Left ventricle myocardium inferior (tissue), 1 donor: ENCODE measurements around the gene PDE6B. TPM values are rescaled to one million over a fixed set of nuclear protein-coding genes. Genes with fewer than 3 reads are reported as not detected.

ENCODE experiments used
- DNase-seq: peaks from one replicate; pipeline ENCODE4 v3.0.0-alpha.2; 2020
- H3K27ac ChIP-seq: fragments of 200-600 bp; replicated peaks from 2 replicates; pipeline ENCODE4 v1.8.0; 2021
- H3K27me3 ChIP-seq: fragments of 200-600 bp; 2 replicates; pipeline ENCODE4 v1.8.0; 2021; ENCODE audit warnings: low read depth
- H3K36me3 ChIP-seq: fragments of 200-600 bp; 2 replicates; pipeline ENCODE4 v1.8.0; 2021
- H3K4me1 ChIP-seq: fragments of 200-600 bp; 2 replicates; pipeline ENCODE4 v1.8.0; 2021
- H3K4me3 ChIP-seq: fragments of 200-600 bp; 2 replicates; pipeline ENCODE4 v1.8.0; 2021; ENCODE audit warnings: mild to moderate bottlenecking, moderate library complexity
- H3K9me3 ChIP-seq: fragments of 200-600 bp; replicated peaks from 2 replicates; pipeline ENCODE4 v1.8.0; 2021
- CTCF ChIP-seq: fragments of 200-600 bp; IDR thresholded peaks from 2 replicates; pipeline ENCODE4 v1.8.0; 2021; ENCODE audit warnings: antibody characterized with exemption, mild to moderate bottlenecking, borderline replicate concordance
- intact Hi-C: fragments of 100-400 bp; cut with micrococcal nuclease; formaldehyde crosslinking; loops from one replicate; pipeline ENCODE4 v1.11.0; 2022
- total RNA-seq: library from RNA; stranded (reverse); fragmentation: NEBNext Ultra II Directional; extraction: Animal tissue kit (Norgen Biotek cat#: 25700); gene quantifications from one replicate; pipeline ENCODE4 v1.2.1, GENCODE V29; 2021
- donor health status: DM: no; HTN: yes; CAD: no; lungs with severe emphysema.

The PDE6B gene
- total RNA-seq, 1 donor from 2014 or later = 2.7 TPM

GRCh38 chr4:706834-707598 is 81.6 kb downstream of the PDE6B start:
- H3K4me1 ChIP-seq = peaks cover 40% of the 10 kb centered on the region
- H3K27me3 ChIP-seq = no peaks in the 10 kb centered on the region
- DNase-seq = no peak
- peak overlapping the region; percentile 99 for H3K4me3 ChIP-seq
- no peaks in the 10 kb centered on the region for H3K9me3 ChIP-seq
- H3K27ac ChIP-seq = no peak overlapping the region
- intact Hi-C loops = no loop called here
- no peaks in the 10 kb centered on the region for H3K36me3 ChIP-seq
- no peak for TF ChIP-seq CTCF

DNA sequence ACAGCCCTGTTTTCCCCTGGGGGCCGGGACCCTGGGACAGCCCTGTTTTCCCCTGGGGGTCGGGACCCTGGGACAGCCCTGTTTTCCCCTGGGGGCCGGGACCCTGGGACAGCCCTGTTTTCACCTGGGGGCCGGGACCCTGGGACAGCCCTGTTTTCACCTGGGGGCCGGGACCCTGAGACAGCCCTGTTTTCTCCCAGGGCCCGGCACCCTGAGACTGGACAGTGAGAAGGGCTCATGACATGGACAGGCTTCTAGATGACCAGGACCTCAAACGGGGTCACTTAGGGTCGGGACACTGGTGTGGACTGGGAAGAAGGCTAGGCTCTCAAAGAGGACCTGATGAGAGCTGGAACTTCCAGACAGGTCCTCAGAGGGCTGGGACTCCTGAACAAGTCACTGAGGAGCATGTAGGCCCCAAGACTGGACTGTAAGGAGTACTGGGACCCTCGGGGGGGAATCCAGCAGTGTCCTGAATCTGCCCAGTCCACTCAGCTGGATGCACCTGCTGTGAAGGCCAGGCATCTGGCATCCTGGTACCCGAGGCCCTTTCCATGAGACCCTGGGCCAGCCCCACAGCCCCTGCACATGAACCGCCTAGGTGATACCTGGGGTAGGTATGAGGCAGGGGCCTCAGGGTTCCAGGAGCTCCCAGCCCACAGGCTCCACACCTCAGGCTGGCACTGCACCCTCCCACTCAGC is 82.7 kb downstream of the PDE6B start:
- Histone ChIP-seq H3K9me3 (no peaks in the 10 kb centered on the region), H3K4me1 (peaks cover 40% of the 10 kb centered on the region), H3K36me3 (no peaks in the 10 kb centered on the region), H3K27me3 (no peaks in the 10 kb centered on the region), H3K27ac (no peak overlapping the region), H3K4me3 (peak overlapping the region; percentile 5)
- TF ChIP-seq CTCF = no peak
- DNase-seq = no peak
- intact Hi-C loops = no loop called here

GRCh38 chr4:708631-708933 is 83.2 kb downstream of the PDE6B start:
- Histone ChIP-seq H3K27ac (no peak overlapping the region), H3K36me3 (no peaks in the 10 kb centered on the region), H3K9me3 (no peaks in the 10 kb centered on the region), H3K4me1 (peaks cover 40% of the 10 kb centered on the region), H3K4me3 (peak overlapping the region; percentile 5), H3K27me3 (no peaks in the 10 kb centered on the region)
- intact Hi-C loops = no loop called here
- no peak for DNase-seq
- no peak for TF ChIP-seq CTCF

DNA sequence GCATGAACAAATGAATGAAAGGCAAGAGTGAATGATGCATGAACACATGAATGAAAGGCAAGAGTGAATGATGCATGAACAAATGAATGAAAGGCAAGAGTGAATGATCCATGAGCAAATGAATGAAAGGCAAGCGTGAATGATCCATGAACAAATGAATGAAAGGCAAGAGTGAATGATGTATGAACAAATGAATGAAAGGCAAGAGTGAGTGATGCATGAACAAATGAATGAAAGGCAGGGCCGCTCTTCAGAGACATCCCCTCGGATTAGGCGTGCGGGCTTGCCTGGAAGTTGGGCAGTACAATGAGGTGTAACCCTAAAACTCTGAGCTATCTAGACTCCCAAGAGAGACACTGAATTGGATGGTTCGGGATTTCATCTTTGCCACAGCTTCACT is 84.0 kb downstream of the PDE6B start:
- Histone ChIP-seq H3K27ac (no peak overlapping the region), H3K4me3 (no peak overlapping the region), H3K9me3 (no peaks in the 10 kb centered on the region), H3K27me3 (no peaks in the 10 kb centered on the region), H3K36me3 (no peaks in the 10 kb centered on the region), H3K4me1 (peaks cover 42% of the 10 kb centered on the region)
- no peak for DNase-seq
- intact Hi-C loops = no loop called here
- TF ChIP-seq CTCF = no peak

DNA sequence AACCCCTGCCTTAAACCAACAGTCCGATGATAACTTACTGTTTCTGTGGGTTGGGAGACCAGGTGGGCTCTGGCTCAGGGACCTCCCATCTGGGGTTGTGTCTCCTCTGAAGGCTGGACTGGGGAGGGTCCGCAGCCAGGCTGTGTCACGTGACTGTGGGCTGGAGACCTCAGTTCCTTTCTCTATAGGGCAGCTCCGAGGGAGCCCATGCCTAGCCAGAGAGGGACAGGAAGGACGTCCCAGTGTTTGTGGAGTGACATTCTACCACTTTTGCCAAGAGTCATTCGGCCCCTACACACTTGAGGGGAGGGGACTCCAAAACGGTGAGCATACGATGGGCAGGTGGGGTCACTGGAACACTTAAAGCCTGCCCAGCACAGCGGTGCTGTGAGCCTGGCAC is 84.7 kb downstream of the PDE6B start:
- Histone ChIP-seq H3K9me3 (no peaks in the 10 kb centered on the region), H3K36me3 (no peaks in the 10 kb centered on the region), H3K27ac (no peak overlapping the region), H3K27me3 (no peaks in the 10 kb centered on the region), H3K4me3 (no peak overlapping the region), H3K4me1 (peaks cover 44% of the 10 kb centered on the region)
- intact Hi-C loops = no loop called here
- TF ChIP-seq CTCF = no peak
- DNase-seq = no peak
